ENCODE results near the gene NIPAL3.
A peak's percentile ranks its signal among the peaks of the same experiment; 100 is the strongest.
"Not testable (repeated sequence)": the region's sequence is repeated elsewhere in the genome, so short reads cannot be mapped to it uniquely, and the experiment has no call there.

NIPAL3 gene

GRCh38 chr1:24463776-24464735, 48.5 kb downstream of the NIPAL3 start:
- peak; percentile 88 for DNase-seq

GRCh38 chr1:24465099-24465498, 49.5 kb downstream of the NIPAL3 start:
- DNase-seq, result no peak

- no peak for DNase-seq
Observed at GRCh38 chr1:24465638-24466037, 50.0 kb downstream of the NIPAL3 start.

GRCh38 chr1:24468685-24469316, 53.2 kb downstream of the NIPAL3 start:
- DNase-seq, result no peak

GRCh38 chr1:24470592-24470991, 55.0 kb downstream of the NIPAL3 start:
- DNase-seq, result no peak

GRCh38 chr1:24472527-24473251, 57.1 kb downstream of the NIPAL3 start:
- no peak for DNase-seq

GRCh38 chr1:24474193-24474592, 58.6 kb downstream of the NIPAL3 start:
- DNase-seq, result no peak

GRCh38 chr1:24475700-24476099, 60.1 kb downstream of the NIPAL3 start:
- DNase-seq, result no peak

GRCh38 chr1:24476571-24476970, 61.0 kb downstream of the NIPAL3 start:
- no peak for DNase-seq

GRCh38 chr1:24477309-24477708, 61.7 kb downstream of the NIPAL3 start:
- DNase-seq, result no peak

- no peak for DNase-seq
Observed at GRCh38 chr1:24481101-24481500, 65.5 kb downstream of the NIPAL3 start.

GRCh38 chr1:24481843-24482610, 66.4 kb downstream of the NIPAL3 start:
- DNase-seq, result no peak

- DNase-seq, result no peak
Observed at GRCh38 chr1:24483441-24483840, 67.8 kb downstream of the NIPAL3 start.

- DNase-seq, result no peak
Observed at GRCh38 chr1:24484199-24484598, 68.6 kb downstream of the NIPAL3 start.

- DNase-seq, result no peak
Observed at GRCh38 chr1:24486331-24487065, 70.9 kb downstream of the NIPAL3 start.

- no peak for DNase-seq
Observed at GRCh38 chr1:24487455-24487854, 71.9 kb downstream of the NIPAL3 start.

GRCh38 chr1:24488159-24488558, 72.6 kb downstream of the NIPAL3 start:
- not testable (repeated sequence) for DNase-seq

- no peak for DNase-seq
Observed at GRCh38 chr1:24489674-24490073, 74.1 kb downstream of the NIPAL3 start.

- no peak for DNase-seq
Observed at GRCh38 chr1:24490101-24490781, 74.6 kb downstream of the NIPAL3 start.

- peak; percentile 8 for DNase-seq
Observed at GRCh38 chr1:24491577-24492360, 76.2 kb downstream of the NIPAL3 start.

Measured in fibroblast of skin of back (primary cell).